Testis (tissue), 3 donors: Measurements from ENCODE around the gene CCSER1. TPM values are rescaled to one million over a fixed set of nuclear protein-coding genes. Genes with fewer than 3 reads are reported as not detected.

Source experiments
- DNase-seq: peaks from one replicate; pipeline ENCODE4 v3.0.0-alpha.2; 2019
- H3K27ac ChIP-seq, 2 donors: fragments of 200-600 bp; sonication (generic); one replicate each; pipeline ENCODE4 v1.5.1; 2019
- H3K27me3 ChIP-seq: fragments of 200-600 bp; sonication (generic); one replicate; pipeline ENCODE4 v1.5.1; 2019
- H3K36me3 ChIP-seq: fragments of 200-600 bp; sonication (generic); one replicate; pipeline ENCODE4 v1.5.1; 2017; ENCODE audit warnings: low read depth; ENCODE audit errors: missing control alignments
- H3K4me1 ChIP-seq: fragments of 200-600 bp; sonication (generic); one replicate; pipeline ENCODE4 v1.5.1; 2019
- H3K4me3 ChIP-seq, 2 donors: fragments of 200-600 bp; sonication (generic); one replicate each; pipeline ENCODE4 v1.5.1; 2017 to 2019
- H3K9me3 ChIP-seq: fragments of 200-600 bp; sonication (generic); one replicate; pipeline ENCODE4 v1.5.1; 2017
- POLR2A ChIP-seq: fragments of 450-650 bp; IDR thresholded peaks from one replicate; pipeline ENCODE4 v1.6.1; 2017; ENCODE audit warnings: antibody characterized with exemption, mild to moderate bottlenecking, moderate library complexity
- WGBS, 2 donors: methylation state at CpG; one replicate each; pipeline ENCODE4 v1.1.5; 2018; 5-methylcytosine and 5-hydroxymethylcytosine counted together
- intact Hi-C: fragments of 100-400 bp; cut with DNase I; formaldehyde crosslinking; loops from one replicate; pipeline ENCODE4 v1.15.1; 2023; ENCODE audit warnings: low total_unique reads
- polyA plus RNA-seq: library from polyadenylated mRNA; stranded (reverse); fragments of 350-450 nt; fragmentation: Illumina TruSeq; extraction: RNeasy Lipid Tissue Mini Kit (QIAGEN cat#74804); gene quantifications from one replicate; pipeline ENCODE4 v1.2.3, GENCODE V29; 2014; ENCODE audit warnings: low read depth, low replicate concordance; ENCODE audit not compliant: insufficient read depth
- total RNA-seq, 2 donors: library from RNA; depleted of rRNA; stranded (reverse); fragments of >200 nt; gene quantifications; one replicate each; pipeline ENCODE4 v1.2.3, GENCODE V29; 2016
- TF ChIP-seq, protein P1 (sequence below), 3 experiments: fragments of 450-650 bp in 2 of 3; fragments of 200-600 bp in 1 of 3; sonication (generic) in 1 of 3; IDR thresholded peaks; one replicate each; pipeline ENCODE4 v1.5.1; 2016 to 2019; ENCODE audit warnings: antibody characterized with exemption in 3 of 3, mild to moderate bottlenecking in 2 of 3, moderate library complexity in 1 of 3

CCSER1 gene
- total and polyA plus RNA-seq, 3 donors from 2014 or later: 20.2 to 105 (median 82.8) TPM

DNA sequence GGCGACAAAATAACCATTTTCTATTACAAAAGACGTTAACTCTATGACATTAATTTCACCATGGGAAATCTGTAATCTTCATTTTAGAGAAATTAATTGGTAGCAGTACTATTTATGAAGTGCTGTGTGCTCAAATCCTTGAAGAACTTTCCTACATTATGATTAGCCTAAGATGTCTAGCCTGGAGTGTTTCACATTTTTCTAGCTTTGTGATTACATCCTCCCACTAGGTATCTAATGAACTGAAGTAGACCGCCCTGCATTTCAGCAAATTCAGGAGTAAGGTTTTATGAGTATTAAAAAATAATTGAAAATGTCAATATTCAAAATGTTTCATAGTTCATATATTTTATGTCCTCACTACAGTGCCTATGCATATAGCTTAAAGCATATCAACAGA lies 713.1 kb downstream of the CCSER1 start:
- Histone ChIP-seq H3K4me3 (no peak overlapping the region), H3K27me3 (no peaks in the 10 kb centered on the region), H3K9me3 (no peaks in the 10 kb centered on the region), H3K27ac (no peak overlapping the region), H3K4me1 (no peaks in the 10 kb centered on the region), H3K36me3 (no peaks in the 10 kb centered on the region)
- no peak for DNase-seq
- 69 to 83% methylated on average over 3 of the region's 3 CpGs for WGBS, 2 donors
- TF ChIP-seq, protein P1, sequence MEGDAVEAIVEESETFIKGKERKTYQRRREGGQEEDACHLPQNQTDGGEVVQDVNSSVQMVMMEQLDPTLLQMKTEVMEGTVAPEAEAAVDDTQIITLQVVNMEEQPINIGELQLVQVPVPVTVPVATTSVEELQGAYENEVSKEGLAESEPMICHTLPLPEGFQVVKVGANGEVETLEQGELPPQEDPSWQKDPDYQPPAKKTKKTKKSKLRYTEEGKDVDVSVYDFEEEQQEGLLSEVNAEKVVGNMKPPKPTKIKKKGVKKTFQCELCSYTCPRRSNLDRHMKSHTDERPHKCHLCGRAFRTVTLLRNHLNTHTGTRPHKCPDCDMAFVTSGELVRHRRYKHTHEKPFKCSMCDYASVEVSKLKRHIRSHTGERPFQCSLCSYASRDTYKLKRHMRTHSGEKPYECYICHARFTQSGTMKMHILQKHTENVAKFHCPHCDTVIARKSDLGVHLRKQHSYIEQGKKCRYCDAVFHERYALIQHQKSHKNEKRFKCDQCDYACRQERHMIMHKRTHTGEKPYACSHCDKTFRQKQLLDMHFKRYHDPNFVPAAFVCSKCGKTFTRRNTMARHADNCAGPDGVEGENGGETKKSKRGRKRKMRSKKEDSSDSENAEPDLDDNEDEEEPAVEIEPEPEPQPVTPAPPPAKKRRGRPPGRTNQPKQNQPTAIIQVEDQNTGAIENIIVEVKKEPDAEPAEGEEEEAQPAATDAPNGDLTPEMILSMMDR (IDR thresholded peaks at IDR 0.05): no peak
- no peak for TF ChIP-seq POLR2A
- intact Hi-C loops: no loop called here

GRCh38 chr4:90840828-90841227 lies 713.6 kb downstream of the CCSER1 start:
- intact Hi-C loops: no loop called here
- DNase-seq: no peak
- Histone ChIP-seq H3K9me3 (no peaks in the 10 kb centered on the region), H3K4me3 (no peak overlapping the region), H3K27ac (no peak overlapping the region), H3K36me3 (no peaks in the 10 kb centered on the region), H3K27me3 (no peaks in the 10 kb centered on the region), H3K4me1 (no peaks in the 10 kb centered on the region)
- TF ChIP-seq POLR2A: no peak
- TF ChIP-seq, protein P1 (IDR thresholded peaks at IDR 0.05): no peak

DNA sequence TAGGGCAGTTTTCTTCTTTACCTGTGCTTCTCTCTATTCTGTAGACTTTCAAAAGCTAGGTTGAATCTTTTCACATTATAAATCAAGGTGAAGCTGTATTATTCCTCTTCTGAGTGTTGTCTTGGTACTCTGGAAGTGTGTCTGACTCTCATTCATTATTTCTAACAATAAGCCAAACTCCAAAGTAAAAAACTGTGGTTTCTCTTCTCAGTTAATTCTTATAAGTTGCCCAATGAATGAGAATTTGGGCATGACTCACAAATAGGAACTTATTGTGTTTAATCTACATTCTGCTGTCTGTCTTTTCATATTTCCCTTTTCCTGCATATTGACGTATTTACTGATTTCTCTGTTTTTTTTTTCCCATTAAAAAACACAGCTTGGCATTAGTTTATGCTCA lies 714.5 kb downstream of the CCSER1 start:
- no peak for DNase-seq
- 43 to 63% methylated on average over 1 of the region's 1 CpG for WGBS, 2 donors

GRCh38 chr4:90842960-90843359 lies 715.8 kb downstream of the CCSER1 start:
- intact Hi-C loops: no loop called here
- 48 to 52% methylated on average over 2 of the region's 2 CpGs for WGBS, 2 donors

More for the DNA sequence above, 714.5 kb downstream of the CCSER1 start:
- H3K9me3 ChIP-seq: no peaks in the 10 kb centered on the region
- H3K27me3 ChIP-seq: no peaks in the 10 kb centered on the region
- H3K27ac ChIP-seq: no peak overlapping the region
- intact Hi-C loops: no loop called here
- TF ChIP-seq, protein P1 (IDR thresholded peaks at IDR 0.05): no peak
- no peak for TF ChIP-seq POLR2A
- H3K4me3 ChIP-seq: no peak overlapping the region
- H3K36me3 ChIP-seq: no peaks in the 10 kb centered on the region
- no peaks in the 10 kb centered on the region for H3K4me1 ChIP-seq

DNA sequence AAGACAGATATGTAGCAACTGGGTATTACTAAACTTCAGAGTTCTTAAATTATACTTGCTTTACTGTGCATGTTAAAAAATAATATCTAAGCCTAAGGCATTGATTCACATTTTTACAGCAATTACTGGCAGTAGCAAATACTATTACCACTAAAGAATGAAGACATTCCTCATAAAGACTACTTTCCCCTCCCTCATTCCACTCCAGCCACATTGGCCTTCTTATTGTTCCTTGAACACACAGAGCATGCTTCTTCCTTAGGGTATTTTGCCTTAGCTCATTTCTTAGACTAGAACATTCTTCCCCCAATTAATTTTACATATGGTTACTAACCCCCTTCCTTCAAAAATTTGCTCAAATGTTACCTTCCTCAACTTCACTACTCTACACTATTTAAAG lies 717.0 kb downstream of the CCSER1 start:
- H3K27ac ChIP-seq: no peak overlapping the region
- intact Hi-C loops: no loop called here

More at GRCh38 chr4:90842960-90843359, 715.8 kb downstream of the CCSER1 start:
- DNase-seq: no peak
- TF ChIP-seq POLR2A: no peak
- TF ChIP-seq, protein P1 (IDR thresholded peaks at IDR 0.05): no peak
- H3K27ac ChIP-seq: no peak overlapping the region
- no peaks in the 10 kb centered on the region for H3K4me1 ChIP-seq
- no peaks in the 10 kb centered on the region for H3K9me3 ChIP-seq
- H3K27me3 ChIP-seq: no peaks in the 10 kb centered on the region
- H3K4me3 ChIP-seq: no peak overlapping the region
- no peaks in the 10 kb centered on the region for H3K36me3 ChIP-seq

More for the DNA sequence above, 717.0 kb downstream of the CCSER1 start:
- no peaks in the 10 kb centered on the region for H3K4me1 ChIP-seq
- no peak overlapping the region for H3K4me3 ChIP-seq
- no peak for DNase-seq
- H3K9me3 ChIP-seq: no peaks in the 10 kb centered on the region
- H3K27me3 ChIP-seq: no peaks in the 10 kb centered on the region
- TF ChIP-seq, protein P1 (IDR thresholded peaks at IDR 0.05): no peak
- no peak for TF ChIP-seq POLR2A
- H3K36me3 ChIP-seq: no peaks in the 10 kb centered on the region
